Renal pelvis (tissue), 4 donors: ENCODE measurements around the gene RETREG3. TPM values are rescaled to one million over a fixed set of nuclear protein-coding genes. Genes with fewer than 3 reads are reported as not detected.
A peak's percentile ranks its signal among the peaks of the same experiment; 100 is the strongest.
"Not testable (repeated sequence)": the region's sequence is repeated elsewhere in the genome, so short reads cannot be mapped to it uniquely, and the experiment has no call there.

Experiments
- DNase-seq: peaks from one replicate; pipeline ENCODE4 v3.0.0-alpha.2; 2013
- polyA plus RNA-seq, 3 donors: library from polyadenylated mRNA; unstranded; fragments of 120-200 nt; gene quantifications; one replicate each; pipeline ENCODE4 v1.2.1, GENCODE V29; 2013; ENCODE audit not compliant: insufficient read length in 3 of 3

The RETREG3 gene
- polyA plus RNA-seq, 3 donors = 40.4 to 64.2 (median 60.5) TPM

DNA sequence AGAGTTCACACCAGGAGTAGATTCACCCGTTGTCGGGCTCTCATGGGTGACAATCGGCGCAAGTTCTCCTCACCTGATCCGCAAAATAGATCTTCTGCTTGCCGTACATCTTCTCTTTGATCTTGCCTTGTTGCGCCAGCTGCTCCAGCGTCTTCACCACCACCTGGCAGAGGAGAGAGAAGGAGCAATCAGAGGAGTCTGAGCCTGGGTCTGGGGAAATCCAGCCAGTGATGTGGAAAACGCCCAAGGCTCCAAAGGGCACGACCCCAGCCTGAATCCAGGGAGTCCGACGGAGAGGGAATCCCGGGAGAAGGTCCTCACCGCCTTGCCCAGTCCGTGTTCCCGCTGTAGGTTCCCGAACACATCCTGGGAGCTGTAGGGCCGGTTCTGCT lies 32.0 kb downstream of the RETREG3 start:
- DNase-seq = no peak

- no peak for DNase-seq
Observed at GRCh38 chr17:42574463-42574862, 34.7 kb downstream of the RETREG3 start.

DNA sequence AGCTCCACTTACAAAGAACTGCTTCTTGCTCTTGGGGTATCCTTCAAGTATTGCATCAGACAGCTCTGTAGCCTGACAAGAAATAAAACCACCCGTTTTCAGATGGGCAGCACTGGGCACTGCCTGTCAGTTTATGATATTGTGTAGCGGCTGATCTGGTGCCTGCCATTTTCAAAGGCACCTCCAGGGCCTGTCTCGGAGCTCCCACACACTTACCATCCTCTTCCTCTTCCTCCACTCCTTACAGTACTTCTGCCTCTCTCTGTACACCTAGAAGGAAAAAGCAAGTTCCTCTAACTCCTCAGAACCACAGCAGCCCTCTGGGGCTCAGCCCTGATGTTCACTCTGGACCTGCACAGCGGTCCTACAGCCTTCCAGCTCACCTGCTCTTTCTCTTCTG lies 36.1 kb downstream of the RETREG3 start:
- no peak for DNase-seq

DNA sequence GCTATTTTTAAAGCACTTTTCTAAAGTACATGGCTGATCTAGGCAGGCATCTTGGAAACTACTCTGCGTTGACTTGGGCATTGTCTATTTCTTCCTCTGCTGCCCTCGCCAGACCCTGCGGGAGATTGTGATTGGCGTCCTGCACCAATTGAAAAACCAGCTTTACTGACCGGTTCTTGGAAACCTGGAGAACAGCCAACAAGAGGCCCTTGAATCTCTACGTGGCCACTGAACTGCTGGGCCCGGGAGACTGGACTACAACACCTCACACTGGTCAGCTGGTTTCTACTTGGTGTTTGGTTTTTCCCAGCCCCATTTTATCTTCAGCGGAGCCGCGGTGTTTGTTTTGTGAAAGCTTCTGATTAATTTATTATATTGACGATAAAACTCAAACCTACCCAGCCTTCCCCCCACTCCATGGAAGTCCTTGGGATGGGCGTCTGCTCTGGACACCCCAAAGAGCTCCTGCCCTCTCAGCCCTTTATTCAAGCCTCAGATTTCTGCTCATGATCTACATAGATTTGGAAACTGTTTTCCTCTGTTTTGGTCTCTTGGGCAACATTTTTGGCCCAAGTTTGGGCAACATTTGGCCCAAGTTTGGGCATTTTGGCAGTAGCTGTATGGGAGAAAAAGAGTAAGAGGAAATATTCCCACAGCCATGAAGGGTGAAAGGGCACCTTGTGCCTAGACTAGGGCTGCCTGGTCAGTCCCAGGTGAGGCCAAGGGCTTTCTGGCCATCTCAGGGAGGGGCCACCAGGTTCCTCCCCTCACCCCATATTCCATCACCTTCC lies 37.5 kb downstream of the RETREG3 start:
- DNase-seq = no peak

GRCh38 chr17:42568341-42569111 lies 40.6 kb downstream of the RETREG3 start:
- no peak for DNase-seq

- DNase-seq = peak; percentile 91
Observed at GRCh38 chr17:42566883-42567573, 42.1 kb downstream of the RETREG3 start, which contains the start of gene MLX. Gene MLX (plus strand): TSS chr17:42567100. CDS start chr17:42567125, 25 bp downstream.

GRCh38 chr17:42566215-42566882 lies 42.8 kb downstream of the RETREG3 start:
- no peak for DNase-seq

- no peak for DNase-seq
Observed at GRCh38 chr17:42565523-42566214, 43.5 kb downstream of the RETREG3 start.

DNA sequence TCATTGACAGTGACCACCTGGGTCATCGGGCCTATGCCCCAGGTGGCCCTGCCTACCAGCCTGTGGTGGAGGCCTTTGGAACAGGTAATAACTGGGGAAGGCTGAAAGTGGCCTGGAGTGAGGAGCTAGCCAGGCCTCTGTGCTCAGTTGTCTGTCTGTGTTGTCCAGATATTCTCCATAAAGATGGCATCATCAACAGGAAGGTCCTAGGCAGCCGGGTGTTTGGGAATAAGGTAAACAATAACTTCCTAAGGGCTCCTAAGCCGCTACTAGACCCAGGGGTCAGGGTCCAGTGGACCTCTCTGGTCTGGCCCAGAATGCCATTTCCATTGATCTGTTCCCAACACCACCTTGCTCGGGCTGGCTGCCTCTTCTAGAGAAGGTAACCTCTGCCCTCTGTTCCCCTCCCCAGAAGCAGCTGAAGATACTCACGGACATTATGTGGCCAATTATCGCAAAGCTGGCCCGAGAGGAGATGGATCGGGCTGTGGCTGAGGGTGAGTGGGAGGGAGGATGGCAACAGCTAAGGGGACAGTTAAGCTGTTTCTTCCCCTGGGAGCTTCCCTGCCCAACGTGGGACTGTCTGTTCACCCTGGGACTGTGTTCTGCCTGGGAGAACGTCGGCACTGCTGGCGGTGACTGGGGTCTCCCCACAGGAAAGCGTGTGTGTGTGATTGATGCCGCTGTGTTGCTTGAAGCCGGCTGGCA lies 44.2 kb downstream of the RETREG3 start:
- no peak for DNase-seq

- no peak for DNase-seq
Observed at GRCh38 chr17:42563950-42564349, 45.2 kb downstream of the RETREG3 start.

GRCh38 chr17:42563543-42563942 lies 45.6 kb downstream of the RETREG3 start:
- no peak for DNase-seq

- no peak for DNase-seq
Observed at GRCh38 chr17:42563143-42563509, 46.0 kb downstream of the RETREG3 start.

DNA sequence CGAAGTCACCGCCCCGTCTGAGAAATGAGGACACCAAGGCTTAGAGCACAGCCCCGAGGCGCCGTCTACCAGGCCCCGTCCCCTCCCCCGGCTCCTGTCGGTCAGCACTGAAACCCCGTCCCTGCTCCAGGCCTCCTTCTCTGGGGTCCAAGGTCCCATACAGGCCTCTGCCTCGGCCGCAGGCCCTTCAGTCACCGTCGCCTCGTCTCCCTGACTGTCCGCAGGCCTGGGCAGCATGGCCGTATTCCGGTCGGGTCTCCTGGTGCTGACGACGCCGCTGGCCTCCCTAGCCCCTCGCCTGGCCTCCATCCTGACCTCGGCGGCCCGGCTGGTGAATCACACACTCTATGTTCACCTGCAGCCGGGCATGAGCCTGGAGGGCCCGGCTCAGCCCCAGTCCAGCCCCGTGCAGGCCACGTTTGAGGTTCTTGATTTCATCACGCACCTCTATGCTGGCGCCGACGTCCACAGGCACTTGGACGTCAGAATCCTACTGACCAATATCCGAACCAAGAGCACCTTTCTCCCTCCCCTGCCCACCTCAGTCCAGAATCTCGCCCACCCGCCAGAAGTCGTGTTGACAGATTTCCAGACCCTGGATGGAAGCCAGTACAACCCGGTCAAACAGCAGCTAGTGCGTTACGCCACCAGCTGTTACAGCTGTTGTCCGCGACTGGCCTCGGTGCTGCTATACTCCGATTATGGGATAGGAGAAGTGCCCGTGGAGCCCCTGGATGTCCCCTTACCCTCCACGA lies 46.6 kb downstream of the RETREG3 start:
- no peak for DNase-seq

DNA sequence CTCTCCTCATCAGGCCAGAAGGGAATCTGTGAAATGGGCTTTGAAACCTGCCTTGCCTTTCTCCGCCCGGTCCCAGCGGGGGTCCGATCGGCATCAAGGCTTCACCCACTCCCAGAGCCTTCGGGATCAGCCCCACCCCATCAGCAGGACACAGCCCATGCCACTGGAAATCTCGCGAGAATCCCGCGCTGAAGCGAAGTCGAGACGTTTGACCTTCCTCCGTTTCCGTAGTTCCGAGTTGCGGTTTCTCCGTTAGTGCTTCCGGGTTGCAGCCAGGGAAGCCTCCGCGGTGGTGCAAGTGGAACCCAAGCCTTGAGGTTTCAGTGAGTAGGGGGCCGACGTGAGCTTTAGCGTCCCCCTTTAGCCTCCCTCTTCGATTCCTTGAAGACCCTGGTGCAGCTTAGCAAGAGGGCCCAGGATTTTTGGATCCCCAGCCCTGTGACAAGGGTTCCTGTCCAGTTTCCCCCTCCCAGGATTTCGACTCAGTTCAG lies 47.2 kb downstream of the RETREG3 start, which contains the start of gene COASY:
TSS of gene COASY (plus strand) at position 252 of the 491 bp plus-strand sequence. CDS start 475 bp downstream, outside the sequence.
- peak; percentile 98 for DNase-seq

DNA sequence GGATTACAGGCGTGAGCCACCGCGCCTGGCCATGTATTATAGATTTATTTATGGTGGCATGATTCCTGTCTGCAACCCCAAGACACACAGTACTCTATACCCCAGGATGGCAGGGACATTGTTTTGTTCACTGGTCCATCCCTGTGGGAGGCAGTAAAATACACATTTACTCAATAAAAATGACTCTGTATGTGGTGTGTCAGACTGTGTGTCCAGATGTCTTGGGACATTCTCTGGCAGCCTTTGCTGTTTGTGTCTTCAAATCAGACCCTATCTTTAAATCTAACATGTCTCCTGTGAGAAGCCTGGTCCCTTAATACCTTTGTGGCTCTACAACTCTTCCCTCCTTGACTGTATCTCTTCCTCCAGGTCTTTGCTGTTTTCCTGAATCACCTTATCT lies 48.9 kb downstream of the RETREG3 start:
- DNase-seq = no peak

- DNase-seq = no peak
Observed at GRCh38 chr17:42559075-42559474, 50.1 kb downstream of the RETREG3 start.

GRCh38 chr17:42555961-42556617 lies 53.1 kb downstream of the RETREG3 start:
- DNase-seq = not testable (repeated sequence)

DNA sequence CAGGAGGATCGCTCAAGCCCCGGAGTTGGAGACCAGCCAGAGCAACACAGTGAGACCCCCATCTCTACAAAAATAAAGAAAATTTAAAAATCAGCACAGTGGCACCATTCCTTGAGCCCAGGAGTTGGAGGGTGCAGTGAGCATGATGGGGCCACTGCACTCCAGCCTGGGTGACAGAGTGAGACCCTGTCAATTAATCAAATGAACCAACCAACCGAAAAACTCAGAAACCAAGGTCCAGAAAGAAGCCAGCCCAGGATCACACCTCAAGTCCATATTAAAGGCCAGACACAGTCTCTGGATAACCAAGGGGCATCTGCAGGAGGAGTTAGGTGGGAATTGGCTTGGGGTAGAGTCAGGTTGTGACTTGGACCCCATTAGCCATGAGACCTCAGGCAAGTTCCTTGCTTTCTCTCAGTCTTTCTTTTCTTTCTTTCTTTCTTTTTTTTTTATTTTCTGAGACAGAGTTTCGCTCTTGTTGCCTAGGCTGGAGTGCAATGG lies 54.0 kb downstream of the RETREG3 start:
- DNase-seq = no peak
